Neural crest cell (in vitro differentiated cells): ENCODE results near the gene PACS1. TPM values are rescaled to one million over a fixed set of nuclear protein-coding genes. Genes with fewer than 3 reads are reported as not detected.

Experiments used
- DNase-seq: peaks from one replicate; pipeline ENCODE4 v3.0.0; 2021; ENCODE audit warnings: low read depth, mixed read lengths, low spot score
- H3K27ac Mint-ChIP-seq: one replicate; pipeline ENCODE4 v1.8.0; 2021; ENCODE audit warnings: mild to moderate bottlenecking, mixed read lengths; ENCODE audit not compliant: unreplicated experiment
- H3K27me3 Mint-ChIP-seq: 2 replicates; pipeline ENCODE4 v1.8.0; 2021; ENCODE audit warnings: low read depth, mild to moderate bottlenecking, mixed read lengths
- H3K36me3 Mint-ChIP-seq: 2 replicates; pipeline ENCODE4 v1.8.0; 2021; ENCODE audit warnings: low read depth, mild to moderate bottlenecking, mixed read lengths
- H3K4me1 Mint-ChIP-seq: 2 replicates; pipeline ENCODE4 v1.8.0; 2021; ENCODE audit warnings: mixed read lengths
- H3K4me3 Mint-ChIP-seq: one replicate; pipeline ENCODE4 v1.8.0; 2021; ENCODE audit warnings: mild to moderate bottlenecking, mixed read lengths
- H3K9me3 Mint-ChIP-seq: 2 replicates; pipeline ENCODE4 v1.8.0; 2021; ENCODE audit warnings: mixed read lengths
- total RNA-seq: library from RNA; stranded (reverse); gene quantifications from 2 replicates; pipeline ENCODE4 v1.2.1, GENCODE V29; 2021
- TF ChIP-seq, protein P1 (sequence below): fragments of 200-600 bp; sonication (generic); conservative IDR thresholded peaks from 2 replicates; pipeline ENCODE4 v1.5.0; 2021; ENCODE audit warnings: antibody characterized with exemption, mild to moderate bottlenecking

The PACS1 gene
- total RNA-seq, 1 donor from 2014 or later: 54.3 TPM

DNA sequence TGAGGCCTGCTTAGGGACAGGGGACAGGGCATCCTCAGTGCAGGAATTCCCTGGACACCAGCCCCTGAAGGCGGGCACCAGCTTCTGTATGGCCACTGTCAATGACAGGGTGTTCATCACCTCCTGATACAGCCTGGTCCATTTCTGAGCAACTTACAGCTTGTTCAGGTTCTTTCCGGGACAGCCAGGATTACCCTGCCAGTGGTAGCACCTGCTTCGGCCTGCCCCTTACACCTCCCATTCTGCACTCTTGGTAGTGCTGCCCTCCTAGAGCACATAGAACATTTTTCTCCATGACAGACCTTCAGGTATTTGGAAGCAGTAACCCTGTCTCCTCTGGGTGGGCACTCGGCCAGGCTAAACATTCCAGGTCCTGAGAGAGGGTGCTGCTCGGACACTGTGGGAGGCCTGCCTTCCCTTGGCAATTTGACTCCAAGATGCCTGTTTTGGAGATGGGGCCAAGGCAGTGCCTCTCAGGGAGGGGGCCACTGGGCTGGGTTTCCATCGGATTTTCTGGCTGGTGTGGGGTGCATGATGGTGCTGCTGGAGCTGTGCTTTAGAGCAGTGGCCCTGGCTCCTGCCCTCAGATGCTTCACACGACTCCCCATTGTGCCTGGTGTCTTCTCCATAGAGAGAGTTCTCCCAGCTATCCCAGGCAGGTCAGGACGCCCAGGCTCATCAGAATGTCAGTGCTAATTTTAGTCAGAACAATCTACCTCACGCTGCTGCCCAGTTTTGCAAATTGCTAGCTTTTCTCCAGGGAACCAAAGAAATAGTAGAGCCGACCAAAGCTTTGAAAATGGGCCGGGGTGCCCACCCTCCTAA, 22.3 kb upstream of the PACS1 start:
- Mint-ChIP-seq H3K27ac (no peak overlapping the region), H3K36me3 (peaks cover 5% of the 10 kb centered on the region), H3K4me1 (peaks cover 44% of the 10 kb centered on the region), H3K9me3 (no peaks in the 10 kb centered on the region), H3K27me3 (no peaks in the 10 kb centered on the region), H3K4me3 (peak overlapping the region; percentile 64)
- TF ChIP-seq, protein P1, sequence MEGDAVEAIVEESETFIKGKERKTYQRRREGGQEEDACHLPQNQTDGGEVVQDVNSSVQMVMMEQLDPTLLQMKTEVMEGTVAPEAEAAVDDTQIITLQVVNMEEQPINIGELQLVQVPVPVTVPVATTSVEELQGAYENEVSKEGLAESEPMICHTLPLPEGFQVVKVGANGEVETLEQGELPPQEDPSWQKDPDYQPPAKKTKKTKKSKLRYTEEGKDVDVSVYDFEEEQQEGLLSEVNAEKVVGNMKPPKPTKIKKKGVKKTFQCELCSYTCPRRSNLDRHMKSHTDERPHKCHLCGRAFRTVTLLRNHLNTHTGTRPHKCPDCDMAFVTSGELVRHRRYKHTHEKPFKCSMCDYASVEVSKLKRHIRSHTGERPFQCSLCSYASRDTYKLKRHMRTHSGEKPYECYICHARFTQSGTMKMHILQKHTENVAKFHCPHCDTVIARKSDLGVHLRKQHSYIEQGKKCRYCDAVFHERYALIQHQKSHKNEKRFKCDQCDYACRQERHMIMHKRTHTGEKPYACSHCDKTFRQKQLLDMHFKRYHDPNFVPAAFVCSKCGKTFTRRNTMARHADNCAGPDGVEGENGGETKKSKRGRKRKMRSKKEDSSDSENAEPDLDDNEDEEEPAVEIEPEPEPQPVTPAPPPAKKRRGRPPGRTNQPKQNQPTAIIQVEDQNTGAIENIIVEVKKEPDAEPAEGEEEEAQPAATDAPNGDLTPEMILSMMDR: no peak
- DNase-seq: no peak

DNA sequence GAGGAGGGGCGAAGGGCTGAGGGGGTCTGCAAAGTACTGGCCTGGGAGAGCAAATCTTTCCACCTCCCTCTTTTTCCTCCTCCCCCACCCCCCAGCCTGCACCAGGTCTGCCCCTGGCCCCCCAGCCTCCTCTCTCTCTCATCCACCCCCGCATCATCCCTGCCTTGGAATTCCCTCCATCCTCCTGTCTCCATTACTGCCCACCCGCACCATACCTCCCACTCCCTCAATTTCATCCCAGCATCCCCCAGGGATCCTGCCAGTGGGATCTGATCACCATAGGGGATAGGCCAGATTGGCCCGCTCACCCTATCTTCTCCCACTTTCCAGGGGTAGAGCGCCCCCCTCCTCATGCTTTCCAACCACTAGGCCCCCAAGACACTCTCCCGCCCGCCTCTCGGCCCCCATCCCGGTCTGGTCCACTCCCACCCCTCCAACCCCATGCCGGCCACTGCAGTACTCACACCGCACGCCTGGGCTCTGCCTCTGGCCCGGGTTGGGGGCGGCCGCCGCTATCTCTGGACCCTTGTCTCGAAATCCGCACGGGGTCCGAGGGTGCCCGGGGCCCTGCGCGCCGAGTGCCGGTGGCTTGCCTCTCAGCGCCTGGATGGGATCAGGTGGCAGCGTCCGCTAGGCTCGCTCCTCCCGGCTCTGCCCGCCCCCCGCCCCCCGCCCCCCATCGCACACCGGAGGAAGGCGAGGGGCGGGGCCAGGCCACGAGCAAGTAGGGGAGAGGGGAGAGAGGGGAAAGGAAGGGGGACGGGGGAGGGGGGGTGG, 21.3 kb upstream of the PACS1 start, which contains the start of gene GAL3ST3:
Gene GAL3ST3 (minus strand): TSS at position 615 of the 777 bp plus-strand sequence. CDS start 3,746 bp downstream, outside the sequence.
- DNase-seq: no peak
- peak within 1 kb of the TSS; percentile 57 for H3K27ac Mint-ChIP-seq

DNA sequence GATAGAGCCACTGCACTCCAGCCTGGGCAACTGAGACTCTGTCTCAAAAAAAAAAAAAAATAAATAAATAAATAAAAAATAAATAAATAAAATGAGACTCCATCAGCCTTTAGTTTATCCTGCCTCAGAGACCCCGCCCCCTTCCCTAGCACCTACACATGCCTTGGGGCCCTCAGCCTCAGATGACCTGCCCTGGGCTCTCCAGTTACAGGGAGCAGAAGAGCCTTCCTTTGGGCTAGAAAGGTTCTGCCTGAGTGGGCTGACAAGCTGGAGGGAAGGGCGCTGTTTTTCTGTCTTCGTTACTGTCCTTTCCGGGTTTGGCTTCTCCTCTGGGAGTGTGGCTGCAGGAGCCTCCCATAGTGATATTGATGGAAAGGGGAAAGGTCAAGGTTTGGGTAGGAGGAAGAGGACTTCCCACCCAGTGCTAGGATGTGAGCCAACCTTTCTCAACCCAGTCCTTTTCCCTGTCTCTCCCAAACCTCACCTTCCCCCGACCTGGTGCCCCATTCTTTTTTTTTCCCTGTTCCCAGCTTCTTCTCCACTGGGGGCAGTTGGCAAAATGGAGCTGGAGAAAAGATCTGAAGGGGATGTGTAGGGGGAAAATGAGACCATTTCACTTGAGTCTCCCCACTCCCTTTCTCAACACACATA, 19.4 kb upstream of the PACS1 start:
- no peak for DNase-seq
- Mint-ChIP-seq H3K27ac (peak overlapping the region; percentile 59), H3K4me3 (peak overlapping the region; percentile 100), H3K27me3 (no peaks in the 10 kb centered on the region), H3K4me1 (peaks cover 44% of the 10 kb centered on the region), H3K36me3 (peaks cover 13% of the 10 kb centered on the region), H3K9me3 (no peaks in the 10 kb centered on the region)
- TF ChIP-seq, protein P1: no peak

More for the DNA sequence above, 21.3 kb upstream of the PACS1 start, which contains the start of gene GAL3ST3:
- TF ChIP-seq, protein P1: no peak
- peaks cover 50% of the 10 kb centered on the region for H3K4me1 Mint-ChIP-seq
- H3K9me3 Mint-ChIP-seq: no peaks in the 10 kb centered on the region
- H3K4me3 Mint-ChIP-seq: peak within 1 kb of the TSS; percentile 86
- H3K27me3 Mint-ChIP-seq: no peaks in the 10 kb centered on the region
- peaks cover 7% of the 10 kb centered on the region for H3K36me3 Mint-ChIP-seq

DNA sequence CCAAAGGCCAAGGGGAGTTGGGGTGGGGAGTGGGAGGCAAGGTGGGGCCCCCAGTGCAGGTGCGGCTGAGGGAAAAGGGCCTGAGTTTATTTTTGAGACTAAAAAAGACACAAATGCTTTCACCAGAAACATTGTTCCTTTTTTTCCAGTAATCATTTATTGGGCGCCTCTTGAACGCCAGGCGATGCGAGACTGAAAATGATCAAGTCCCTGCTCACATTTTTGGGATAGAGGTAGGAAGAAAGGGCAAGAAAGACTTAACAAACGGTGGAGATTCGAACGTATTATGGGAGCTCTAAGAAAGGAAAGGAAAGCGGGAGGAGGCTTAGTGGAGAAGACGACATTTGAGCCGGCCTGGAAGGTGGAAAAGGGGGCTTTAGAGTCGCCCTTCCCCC, 18.7 kb upstream of the PACS1 start:
- Mint-ChIP-seq H3K4me1 (peaks cover 44% of the 10 kb centered on the region), H3K27ac (peak overlapping the region; percentile 59), H3K36me3 (peaks cover 13% of the 10 kb centered on the region), H3K27me3 (no peaks in the 10 kb centered on the region), H3K9me3 (no peaks in the 10 kb centered on the region), H3K4me3 (peak overlapping the region; percentile 100)
- TF ChIP-seq, protein P1: no peak
- DNase-seq: no peak
